Mucosa of gallbladder (tissue), 1 donor: ENCODE data around the gene LONRF2. TPM values are rescaled to one million over a fixed set of nuclear protein-coding genes. Genes with fewer than 3 reads are reported as not detected.
"Not testable (repeated sequence)": the region's sequence is repeated elsewhere in the genome, so short reads cannot be mapped to it uniquely, and the experiment has no call there.

Source experiments
- DNase-seq: peaks from one replicate; pipeline ENCODE4 v3.0.0-alpha.2; 2020; ENCODE audit warnings: low spot score
- total RNA-seq: library from RNA; stranded (reverse); gene quantifications from one replicate; pipeline ENCODE4 v1.2.1, GENCODE V29; 2021
- donor health status: DM: no; HTN: no; CAD: no.

Gene LONRF2
- total RNA-seq, 1 donor from 2014 or later, result 11.2 TPM

DNA sequence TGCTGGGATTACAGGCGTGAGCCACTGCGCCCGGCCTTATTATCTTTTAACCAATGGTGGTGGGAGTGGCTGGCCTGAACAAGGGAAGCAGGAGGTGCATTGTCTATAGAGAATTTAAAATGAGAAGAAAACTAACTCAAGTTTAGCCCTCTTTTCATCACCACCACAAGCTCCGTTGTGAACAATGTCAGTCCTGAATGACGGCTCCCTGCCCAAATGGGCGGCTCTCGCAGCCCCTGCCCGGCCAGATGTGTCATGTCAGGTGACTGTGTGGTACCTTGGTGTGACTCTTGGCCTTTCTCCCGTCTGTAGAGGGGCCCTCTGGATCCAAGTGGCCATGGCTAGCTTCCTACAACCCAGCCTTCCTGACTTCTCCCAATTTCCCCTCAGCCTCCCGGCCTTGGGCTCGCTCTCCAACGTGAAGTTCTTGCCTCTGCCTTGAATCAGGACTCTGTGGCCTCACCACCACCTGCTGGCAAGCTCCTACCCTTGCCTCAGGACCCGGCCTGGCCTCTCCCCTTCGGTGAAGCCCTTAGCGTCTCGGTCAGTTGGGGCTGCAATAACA is 67.6 kb downstream of the LONRF2 start:
- DNase-seq, result no peak

DNA sequence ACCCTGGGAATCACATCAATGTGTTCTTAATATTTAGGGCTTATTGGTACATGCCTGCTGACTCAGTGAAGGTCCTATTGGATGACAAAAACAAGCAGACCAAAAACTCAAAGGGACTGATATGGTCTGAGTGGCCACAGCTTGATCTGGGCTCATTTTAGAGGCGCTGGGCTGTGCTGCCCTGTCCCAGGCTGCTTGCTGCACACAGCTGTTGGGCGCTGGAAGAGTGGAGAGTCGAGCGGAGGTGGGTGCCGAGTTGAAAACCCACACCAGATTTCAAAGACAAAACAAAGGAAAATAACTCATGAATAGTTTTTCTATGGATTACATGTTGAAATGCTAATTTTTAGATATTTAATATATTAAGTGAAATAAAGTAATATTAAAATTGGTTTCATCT is 68.5 kb downstream of the LONRF2 start:
- DNase-seq, result no peak

DNA sequence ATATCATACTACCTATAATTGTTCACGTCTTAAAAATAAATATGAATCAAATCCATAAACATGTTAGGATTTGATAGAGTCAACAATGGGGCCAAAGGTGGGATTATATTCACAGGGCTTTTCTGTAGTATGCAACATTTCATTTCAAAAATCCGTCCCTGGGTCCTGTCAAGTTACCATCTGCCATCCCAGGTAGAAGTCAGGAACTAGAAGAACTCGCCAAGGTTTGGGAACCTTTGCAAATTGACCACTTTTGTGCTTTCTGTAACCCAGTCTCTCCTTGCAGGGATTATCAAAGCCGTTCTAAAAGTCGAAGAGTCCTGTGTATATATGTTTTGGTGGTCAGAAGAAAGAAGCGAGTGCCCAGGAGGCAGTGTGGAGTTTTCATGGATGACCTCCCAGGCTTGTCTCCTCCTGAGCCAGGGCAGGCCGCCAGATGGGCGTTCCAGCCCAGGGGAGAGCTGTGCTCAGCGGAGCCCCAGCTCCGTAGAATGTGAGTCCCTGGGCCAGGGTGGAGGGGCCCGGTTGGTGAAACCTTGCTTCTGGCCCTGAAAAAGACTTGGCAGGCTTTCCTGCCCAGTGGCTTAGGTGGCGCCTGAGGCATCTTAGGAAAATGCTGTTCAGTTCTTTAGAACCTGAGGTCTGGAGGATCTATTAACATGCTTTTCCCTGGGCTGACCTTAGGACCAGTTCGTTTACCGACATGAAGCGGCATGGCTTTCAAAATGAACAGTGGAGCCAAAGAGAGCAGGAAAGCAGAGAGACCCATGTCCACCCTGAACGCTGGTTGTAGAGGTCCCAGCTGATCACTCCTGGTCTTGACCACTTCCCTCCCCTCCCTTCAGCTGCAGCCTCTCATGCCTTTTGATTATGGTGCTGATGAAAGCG is 69.2 kb downstream of the LONRF2 start:
- DNase-seq, result no peak

DNA sequence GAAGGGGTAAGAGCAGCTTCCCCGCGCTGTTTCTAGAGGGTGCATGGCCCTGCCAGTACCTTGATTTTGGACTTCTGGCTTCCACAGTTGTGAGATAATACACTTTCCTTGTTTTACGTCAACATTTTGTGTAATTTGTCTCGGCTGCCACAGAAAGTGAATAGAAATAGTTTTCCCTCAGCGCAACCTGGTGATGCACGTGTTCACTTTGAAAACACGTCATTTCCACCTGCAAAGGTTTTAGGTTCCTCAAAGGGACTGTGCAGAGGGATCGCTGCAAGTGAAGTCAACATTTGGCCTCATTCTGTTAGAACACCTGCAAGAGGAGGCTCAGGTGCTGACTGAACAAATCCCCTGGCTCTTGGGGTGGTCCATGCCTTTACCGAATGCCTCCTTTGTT is 71.7 kb downstream of the LONRF2 start:
- no peak for DNase-seq

DNA sequence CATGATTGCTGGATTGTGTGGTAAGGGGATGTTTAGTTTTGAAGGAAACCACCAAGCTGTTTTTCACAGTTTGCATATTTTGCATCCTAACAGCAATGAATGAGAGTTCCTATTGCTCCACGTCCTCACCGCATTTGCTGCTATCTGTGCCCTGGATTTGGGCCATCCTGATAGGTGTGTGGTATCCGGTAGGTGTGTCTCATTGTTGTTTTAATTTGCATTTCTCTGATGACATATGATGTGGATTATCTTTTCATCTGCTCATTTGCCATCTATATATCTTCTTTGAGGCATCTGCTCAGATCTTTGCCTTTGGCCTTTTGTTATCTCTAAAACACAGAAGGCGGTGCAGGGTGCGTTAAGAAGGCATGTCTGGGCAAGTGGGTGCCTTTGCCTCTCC is 73.3 kb downstream of the LONRF2 start:
- DNase-seq, result no peak

DNA sequence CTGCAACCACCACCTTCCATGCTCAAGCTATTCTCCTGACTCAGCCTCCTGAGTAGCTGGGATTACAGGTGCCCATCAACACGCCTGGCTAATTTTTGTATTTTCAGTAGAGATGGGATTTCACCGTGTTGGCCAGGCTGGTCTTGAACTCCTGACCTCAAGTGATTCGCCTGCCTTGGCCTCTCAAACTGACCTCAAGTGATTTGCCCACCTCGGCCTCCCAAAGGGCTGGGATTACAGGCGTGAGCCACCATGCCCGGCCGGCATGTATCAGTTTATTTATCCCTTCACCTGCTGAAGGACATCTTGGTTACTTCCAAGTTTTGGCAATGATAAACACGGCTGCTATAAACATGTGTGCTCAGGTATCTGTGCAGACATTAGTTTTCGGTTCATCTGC is 73.7 kb downstream of the LONRF2 start:
- DNase-seq, result not testable (repeated sequence)

DNA sequence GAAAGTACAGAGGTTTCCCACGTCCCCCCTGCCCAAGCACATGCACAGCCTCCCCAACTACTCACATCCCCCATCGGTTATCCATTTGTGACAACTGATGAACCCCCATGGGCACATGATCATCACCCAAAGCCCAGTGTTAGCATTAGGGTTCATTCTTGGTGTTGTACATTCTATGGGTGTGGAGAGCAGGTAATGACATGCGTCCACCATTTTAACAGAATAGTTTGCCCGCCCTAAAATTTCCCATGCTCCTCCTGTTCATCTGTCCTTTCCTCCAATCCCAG is 74.3 kb downstream of the LONRF2 start:
- DNase-seq, result no peak

DNA sequence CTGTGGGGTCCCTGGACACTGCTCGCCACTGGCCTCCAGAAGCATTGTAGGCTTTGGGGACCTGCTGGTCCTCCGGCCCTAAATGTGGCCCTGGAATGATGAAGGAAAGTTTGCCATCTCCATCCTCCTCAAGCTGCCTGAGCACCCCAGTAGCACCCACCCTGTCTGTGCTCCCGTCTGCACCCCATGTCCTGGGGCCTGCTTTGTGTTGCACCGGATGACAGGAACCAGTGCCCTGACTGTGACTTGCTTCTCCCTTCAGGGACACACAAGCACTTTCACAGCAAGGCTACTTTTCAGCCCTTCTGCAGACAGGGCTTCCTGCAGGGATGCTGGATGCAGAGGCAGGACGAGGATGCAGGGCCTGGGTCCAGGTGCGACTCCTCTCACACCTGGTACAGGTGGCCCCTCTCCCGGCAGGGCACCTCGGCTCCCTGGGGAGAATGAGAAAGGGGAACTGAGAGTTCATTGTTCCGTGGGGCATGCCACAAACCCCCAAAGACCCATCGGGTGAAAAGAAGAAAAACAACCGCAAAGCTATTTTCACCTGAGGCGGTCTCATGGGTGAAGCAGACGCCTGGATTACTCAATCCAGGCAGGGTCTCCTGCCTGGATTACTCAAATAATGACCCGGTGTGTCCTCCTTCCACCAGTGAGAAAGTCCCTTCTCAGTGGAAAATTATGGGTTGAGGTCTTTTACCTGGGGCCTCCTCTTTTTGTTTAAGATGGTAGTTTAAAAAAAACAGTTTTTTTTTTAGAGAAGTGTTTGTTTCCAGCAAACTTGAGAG is 74.9 kb downstream of the LONRF2 start:
- no peak for DNase-seq

DNA sequence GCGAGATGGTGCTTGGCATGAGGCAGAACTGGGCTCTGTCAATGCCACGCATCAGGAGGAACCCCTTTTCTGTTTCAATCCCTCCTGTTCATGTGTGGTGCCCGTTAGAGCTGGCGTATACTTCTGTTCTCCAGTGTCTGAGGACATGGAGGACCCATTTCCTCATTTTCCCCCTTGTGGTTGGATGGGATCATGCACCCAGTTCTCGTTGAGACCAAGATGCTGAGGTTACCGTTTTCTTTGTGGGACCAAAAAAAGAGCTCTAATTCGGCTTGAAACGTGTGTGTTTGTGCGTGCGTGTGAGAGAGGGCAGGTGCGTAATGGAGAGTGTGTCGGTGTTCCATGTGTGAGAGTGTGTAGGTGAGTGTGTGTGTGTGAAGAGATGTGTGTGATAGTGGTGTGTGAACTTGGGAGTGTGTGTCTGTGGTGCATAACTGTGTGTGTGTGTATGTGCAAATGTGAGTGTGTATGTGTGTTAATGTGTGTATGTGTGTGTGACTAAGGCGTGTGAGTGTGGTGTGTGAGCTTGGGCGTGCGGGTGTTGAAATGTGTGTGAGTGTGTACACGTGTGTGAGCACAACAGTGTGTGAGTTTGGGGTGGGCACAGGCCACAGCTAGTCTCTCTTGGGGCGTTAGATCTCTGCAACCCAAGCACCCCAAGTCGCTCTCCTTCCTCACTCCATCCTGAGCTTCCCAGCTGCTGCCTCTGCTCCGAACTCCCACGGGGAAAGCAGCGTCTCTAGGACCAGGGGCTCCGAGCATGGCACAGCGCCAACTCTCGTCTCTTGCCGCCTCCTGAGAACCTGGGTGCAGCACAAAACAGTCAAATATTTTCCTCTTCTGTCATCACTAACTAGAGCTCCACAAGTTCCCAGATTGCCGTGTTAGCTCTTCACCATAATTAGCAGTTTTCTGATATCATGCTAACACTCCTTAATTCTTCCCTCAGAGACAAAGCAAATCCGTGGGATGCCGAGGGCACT is 75.8 kb downstream of the LONRF2 start:
- DNase-seq, result no peak

DNA sequence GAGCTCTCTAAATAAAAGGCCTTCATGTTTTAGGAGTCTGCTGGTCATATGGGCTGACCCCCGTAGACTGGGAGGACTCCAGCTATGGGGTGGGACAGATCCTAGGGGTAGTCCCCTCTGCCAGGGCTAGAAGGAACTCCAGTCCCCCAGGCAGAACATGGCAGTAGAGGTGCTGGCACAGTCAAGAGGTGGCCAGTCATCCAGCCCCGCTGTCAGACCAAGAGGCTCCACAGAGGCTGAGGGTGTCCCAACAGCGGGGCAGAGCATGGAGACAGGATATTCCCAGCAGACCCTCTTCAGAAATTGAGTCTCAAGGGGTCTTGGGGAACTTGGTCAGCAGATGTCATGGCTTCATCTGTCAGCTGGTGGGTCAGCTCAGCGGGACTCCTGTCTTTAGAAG is 76.6 kb downstream of the LONRF2 start:
- DNase-seq, result no peak

DNA sequence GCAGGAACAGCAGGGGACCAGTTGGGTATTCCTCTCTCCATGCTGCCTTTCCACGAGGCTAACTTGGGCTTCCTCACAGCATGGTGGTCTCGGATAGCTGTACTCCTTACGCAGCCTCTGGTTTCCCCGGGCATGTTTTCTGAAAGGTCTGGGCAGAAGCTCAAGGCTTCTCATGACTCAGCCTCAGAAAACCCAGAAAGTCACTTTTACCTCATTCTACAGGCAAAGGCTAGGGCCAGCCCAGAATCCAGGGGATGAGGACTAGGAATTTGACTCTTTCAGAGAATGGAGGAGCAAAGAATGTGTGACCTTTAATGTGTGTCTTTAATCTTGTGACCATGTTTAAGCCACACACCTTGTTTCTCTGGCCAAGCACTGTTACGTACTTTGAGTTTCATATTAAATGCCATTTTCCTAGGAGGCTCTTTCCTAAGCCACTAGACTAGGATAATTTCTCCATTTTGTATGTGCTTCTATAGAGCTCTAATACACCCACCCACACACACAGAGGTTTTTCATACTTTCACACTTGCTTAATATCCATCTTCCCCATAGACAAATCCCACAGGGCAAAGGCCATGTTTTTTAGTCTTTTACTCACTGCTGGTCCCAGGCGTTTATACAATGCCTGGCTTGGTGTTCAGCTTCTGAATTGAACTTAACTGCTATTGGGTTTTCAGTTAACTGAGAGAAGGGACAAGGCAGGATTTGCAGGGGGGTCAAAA is 77.3 kb downstream of the LONRF2 start:
- no peak for DNase-seq

DNA sequence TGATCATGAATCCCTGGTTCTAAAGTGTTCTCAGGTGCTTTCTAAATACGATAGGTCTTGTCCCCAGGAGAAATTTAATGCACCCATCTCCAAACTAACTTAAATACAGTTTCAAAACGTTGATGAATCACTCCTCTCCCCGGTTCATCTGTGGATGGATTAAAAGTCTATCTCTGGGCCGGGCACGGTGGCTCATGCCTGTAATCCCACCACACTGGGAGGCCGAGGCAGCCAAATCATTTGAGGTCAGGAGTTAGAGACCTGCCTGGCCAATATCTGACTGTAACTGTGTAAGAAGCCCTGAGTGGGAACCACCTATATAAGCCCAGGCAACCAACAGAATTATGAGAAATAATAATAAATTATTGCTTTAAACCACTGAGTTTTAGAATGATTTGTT is 78.7 kb downstream of the LONRF2 start:
- no peak for DNase-seq

DNA sequence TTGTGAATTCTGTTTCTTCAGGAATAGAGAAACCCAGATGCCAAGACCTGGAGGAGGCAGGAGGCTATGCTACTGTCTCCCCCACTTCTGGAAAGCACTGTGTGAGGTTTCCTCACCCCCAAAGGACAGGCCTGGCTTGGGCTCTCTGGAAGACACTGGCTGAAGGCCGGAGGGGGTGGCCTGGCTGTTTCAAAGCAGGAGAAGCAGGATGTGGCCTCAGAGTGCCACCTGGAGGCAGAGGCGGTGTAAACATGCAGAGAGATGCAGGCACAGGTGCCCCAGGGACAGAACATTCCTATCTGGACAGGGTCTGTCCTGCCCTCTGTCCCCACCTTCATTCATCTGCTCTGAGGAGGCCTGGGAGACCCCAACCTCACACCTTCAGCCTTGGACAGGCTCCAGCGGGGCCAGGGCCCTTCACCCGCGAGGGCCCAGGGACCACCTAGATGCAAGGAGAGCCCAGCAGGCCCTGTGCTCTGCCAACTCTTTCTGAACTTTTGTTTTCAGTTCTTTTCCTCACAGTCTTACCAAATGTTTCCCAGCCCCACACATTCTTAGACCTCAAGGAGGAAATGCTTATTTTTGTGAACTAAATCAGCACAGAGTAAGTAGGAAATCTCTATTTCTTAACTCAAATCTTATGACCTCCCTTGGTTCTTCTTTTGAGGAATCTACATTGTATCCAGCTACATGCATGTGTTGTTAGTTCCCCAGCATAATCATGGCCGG is 79.2 kb downstream of the LONRF2 start:
- peak; percentile 58 for DNase-seq

DNA sequence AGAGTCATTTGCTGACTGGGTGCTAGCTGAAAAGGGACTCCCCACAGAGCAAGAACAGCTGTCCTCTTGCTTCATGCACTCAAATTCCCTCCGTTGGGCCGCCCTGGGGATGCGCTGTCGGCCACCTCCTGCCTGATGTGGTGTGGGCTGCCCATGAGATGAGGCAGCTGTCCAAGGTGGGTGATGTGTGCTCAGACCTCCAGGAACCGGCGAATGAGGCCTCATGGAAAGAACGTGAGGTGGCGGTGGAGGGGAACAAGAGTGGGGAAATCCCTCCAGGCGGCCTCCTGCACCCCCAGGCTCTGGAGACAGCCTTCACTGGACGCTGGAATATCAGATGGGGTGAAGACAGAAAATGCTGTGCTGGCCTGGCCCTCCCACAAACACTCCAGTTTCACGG is 79.8 kb downstream of the LONRF2 start:
- no peak for DNase-seq

DNA sequence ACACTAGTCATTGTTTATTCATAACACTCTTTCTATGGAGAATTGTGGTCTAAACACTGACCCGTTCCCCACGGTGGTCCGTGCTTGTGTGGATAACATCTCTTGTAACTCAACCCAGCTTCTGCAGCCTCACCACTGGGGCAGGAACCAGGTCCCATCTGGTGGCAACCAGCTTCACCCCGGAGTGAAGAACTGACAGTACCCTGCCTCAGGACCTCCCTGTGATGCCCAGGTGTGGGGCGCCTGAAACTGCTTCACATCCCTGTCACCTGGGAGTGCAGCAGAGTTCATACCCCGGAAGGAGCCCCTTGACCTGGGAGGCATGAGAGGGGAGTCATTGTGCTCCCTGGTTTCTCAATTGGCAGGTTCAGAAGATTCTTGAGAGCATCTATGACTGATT is 81.1 kb downstream of the LONRF2 start:
- DNase-seq, result no peak

DNA sequence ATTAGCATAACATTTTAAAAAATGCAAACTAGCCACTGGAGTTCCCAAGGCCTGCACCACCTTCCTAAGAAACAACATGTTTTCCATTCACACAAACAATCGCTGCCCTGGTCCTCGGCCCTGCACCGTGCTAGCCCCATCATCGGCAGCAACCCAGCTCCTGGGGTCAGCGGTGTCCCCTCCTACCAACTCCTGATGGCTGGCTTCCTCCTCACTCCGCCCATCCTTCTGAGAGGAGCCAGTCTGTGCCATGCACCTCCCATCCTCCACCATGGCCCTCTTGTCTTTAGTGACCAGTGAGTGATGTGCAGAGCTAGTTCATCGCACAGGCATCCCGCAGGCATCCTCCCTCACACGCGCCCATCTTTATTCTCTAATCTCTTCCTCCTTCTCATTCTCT is 81.9 kb downstream of the LONRF2 start:
- no peak for DNase-seq

DNA sequence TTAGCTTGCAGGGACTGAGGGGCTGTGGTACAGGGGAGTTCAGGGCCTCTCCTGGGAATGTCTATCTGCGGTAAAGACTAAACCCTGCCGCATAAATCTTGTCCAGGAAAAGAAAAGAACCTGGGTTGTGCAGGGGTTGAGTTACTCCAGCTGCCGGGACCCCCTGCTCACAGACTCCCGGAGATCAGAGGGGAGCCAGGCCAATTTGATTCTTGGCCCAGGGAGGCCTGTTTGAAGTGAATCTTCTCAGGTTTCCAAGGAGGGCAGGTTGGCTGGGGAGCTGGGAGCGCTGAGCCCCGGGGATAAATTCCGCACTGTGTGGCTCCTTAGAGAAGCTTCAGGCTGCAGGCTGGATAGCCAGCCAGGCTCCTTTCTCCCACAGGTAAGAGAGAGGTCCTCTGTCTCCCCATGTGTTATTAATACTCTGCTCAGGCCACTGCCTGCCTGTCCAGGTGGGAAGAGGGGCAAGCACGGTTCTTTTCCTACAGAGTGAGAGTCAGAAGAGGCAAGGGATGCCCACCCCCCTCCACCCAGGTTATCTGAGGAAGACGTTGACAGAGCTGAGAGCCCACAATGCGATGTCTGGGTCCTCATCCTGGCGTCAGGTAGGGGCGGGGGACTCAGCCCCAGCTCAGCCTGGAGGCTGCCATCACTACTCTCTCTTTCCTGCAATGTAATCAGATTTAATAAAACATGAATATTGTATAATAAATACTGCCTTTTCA is 82.7 kb downstream of the LONRF2 start:
- no peak for DNase-seq

DNA sequence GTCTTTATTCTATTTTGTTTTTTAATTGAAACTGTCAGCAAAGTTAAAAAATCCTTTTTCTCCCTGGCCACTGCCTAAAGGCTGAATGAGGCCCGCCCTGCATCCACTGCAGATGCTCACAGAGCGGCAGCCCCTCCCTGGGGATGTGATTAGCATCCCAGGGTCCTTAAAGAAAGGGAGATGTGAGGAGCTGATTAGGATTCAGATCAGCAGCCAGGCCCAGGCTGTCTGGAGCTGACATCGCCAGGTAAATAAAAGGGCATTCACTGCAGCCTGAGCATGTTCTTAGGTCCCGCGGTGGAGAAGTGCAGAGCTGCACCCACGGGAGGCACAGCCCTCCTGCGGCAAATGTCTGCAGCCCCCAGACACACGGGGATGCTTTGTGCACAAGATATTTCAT is 83.8 kb downstream of the LONRF2 start:
- no peak for DNase-seq

DNA sequence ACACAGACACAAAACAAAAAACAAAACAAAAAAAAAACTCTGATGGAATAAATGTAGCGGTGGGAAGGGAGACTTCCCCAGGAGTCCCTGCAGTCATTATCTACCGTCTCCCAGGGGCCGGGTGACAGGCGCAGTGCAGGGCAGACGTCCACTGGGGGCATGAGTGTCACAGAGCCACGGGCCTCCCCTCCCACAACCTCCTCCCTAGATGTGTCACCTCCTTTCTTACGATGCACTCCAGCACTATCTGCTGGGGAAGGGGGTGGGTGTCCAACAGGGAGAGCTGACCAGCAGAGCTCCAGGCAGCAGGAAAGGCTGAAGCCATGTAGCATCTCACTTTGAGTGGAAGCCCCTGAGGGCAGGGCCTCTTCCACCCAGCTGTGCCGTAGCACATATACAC is 84.5 kb downstream of the LONRF2 start:
- DNase-seq, result no peak

DNA sequence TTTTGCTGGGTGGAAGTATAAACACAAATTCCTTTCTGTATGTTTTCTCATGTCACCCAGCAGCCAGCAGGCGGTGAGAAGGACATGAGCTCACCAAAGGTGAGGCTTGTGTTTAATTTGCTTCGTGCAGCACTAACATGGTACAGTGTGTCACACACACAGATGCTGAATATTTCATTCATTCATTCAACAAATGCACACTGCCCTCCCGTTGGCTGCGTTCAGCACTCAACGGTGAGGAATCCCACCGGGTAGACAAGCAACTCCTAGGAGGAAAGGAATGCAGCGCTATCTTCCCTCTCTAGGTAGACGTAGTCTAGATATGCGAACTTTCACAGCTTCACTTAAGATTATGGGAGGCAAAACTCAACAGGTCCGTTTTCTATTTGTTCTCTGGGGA is 85.1 kb downstream of the LONRF2 start:
- no peak for DNase-seq
